ENCODE results near the gene TXNDC8. TPM values are rescaled to one million over a fixed set of nuclear protein-coding genes. Genes with fewer than 3 reads are reported as not detected.

The TXNDC8 gene
- total and polyA plus RNA-seq, 2 of the 13 experiments (the other 11 are each of a cell fraction or from before 2014, with no cell fraction given): not detected

DNA sequence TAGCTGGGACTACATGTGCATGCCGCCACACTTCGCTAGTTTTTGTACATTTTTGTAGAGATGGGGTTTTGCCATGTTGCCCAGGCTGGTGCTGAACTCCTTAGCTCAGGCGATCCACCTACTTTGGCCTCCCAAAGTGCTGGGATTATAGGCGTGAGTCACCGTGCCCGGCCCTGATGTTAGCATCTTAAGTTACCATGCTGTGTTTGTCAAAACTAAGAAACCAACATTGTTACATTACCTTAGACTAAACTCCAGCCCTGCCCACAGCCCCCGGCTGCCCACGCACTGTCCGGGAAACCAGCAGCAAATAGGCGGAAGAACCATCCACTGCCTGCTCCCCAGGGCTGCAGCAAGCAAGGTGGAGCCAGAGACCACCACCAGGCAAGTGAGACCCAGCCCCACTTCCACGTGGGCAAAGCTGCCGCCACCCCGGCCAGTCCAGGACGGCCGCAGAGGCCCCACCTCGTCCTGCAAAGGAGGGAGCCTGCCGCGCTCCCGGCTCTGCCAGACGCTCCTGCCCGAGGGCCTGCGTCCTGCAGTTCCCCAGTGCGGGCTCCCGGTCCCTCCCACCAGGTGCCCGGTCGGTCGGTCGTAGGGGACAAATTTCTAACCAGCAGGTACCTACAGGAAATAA lies 45.6 kb downstream of the TXNDC8 start:
- WGBS (ENCODE audit: low lambda C conversion rate): 85% methylated on average over 12 of the region's 28 CpGs
- TF ChIP-seq ZNF543 (CRISPR knock-in tag; IDR thresholded peaks at IDR 0.05) (no peak), RAD51 (IDR thresholded peaks at IDR 0.05; ENCODE audit: borderline replicate concordance) (no peak), STAT6 (CRISPR knock-in tag; IDR thresholded peaks at IDR 0.05; ENCODE audit: borderline replicate concordance) (no peak), SRSF9 (IDR thresholded peaks at IDR 0.05; ENCODE audit: borderline replicate concordance, insufficient read depth, low read depth, low read length, poor library complexity, severe bottlenecking) (no peak), ZNF501 (CRISPR knock-in tag; IDR thresholded peaks at IDR 0.05) (no peak), HCFC1 (IDR thresholded peaks at IDR 0.05; ENCODE audit: low read depth, low read length) (no peak), RORA (CRISPR knock-in tag; IDR thresholded peaks at IDR 0.05) (no peak), PHF21A (CRISPR knock-in tag; IDR thresholded peaks at IDR 0.05) (no peak), ZNF138 (CRISPR knock-in tag; IDR thresholded peaks at IDR 0.05; ENCODE audit: low read depth) (no peak), REL (CRISPR knock-in tag; conservative IDR thresholded peaks at IDR 0.05) (no peak)
- ChIA-PET POLR2A (no interaction called here), CTCF (ENCODE audit: low intra/inter-chr PET ratio, low total read pairs) (no interaction called here)
- in situ Hi-C loops (cut with HindIII; ENCODE audit: extremely low pct_ligation_motif_present, low pct_unique_long_range_greater_than_20kb): no loop called here
- Histone ChIP-seq H3K36me3 (replicated peaks in 1 of 2; ENCODE audit: control insufficient read depth in 1 of 2, insufficient read depth in 2 of 2, low read length in 2 of 2) (no peaks in the 10 kb centered on the region), H3K4me2 (ENCODE audit: low read depth, low read length) (no peak overlapping the region), H3K9me3 (ENCODE audit: low read length) (no peaks in the 10 kb centered on the region), H4K20me1 (ENCODE audit: insufficient read depth, low read length) (no peaks in the 10 kb centered on the region), H3K27me3 (ENCODE audit: control insufficient read depth in 1 of 2, insufficient read depth in 2 of 2, low read length in 2 of 2) (no peaks in the 10 kb centered on the region), H3K4me3 (replicated peaks in 1 of 3; ENCODE audit: insufficient read depth in 1 of 3, low read depth in 2 of 3, low read length in 3 of 3) (no peak overlapping the region), H3K9ac (ENCODE audit: insufficient read depth, low read depth, low read length) (no peak overlapping the region), H3K27ac (ENCODE audit: extremely low read length, insufficient read depth, low read length) (no peak overlapping the region), H3K79me2 (ENCODE audit: insufficient read depth, low read length) (no peaks in the 10 kb centered on the region), H3K4me1 (ENCODE audit: insufficient read depth, low read length) (no peaks in the 10 kb centered on the region; the same call in 1 of the 2 replicates), H2AFZ (ENCODE audit: low read length) (no peak overlapping the region)
- ATAC-seq (no peak), FAIRE-seq (no peak), DNase-seq (ENCODE audit: low spot score) (no peak)
- BruUV-seq (replicated peaks): no TSS peak
- intact Hi-C loops (cut with micrococcal nuclease; ENCODE audit: unreplicated experiment): no loop called here

Data from HepG2 (cell line).